Thyroid gland (tissue), 4 donors: ENCODE data around the gene ANKMY1. TPM values are rescaled to one million over a fixed set of nuclear protein-coding genes. Genes with fewer than 3 reads are reported as not detected.

Source experiments
- microRNA counts, 2 donors: library from miRNA; unstranded; fragments of <30 nt; microRNA quantifications; one replicate each; lab custom pipeline; 2016 to 2017
- microRNA-seq: library from miRNA; unstranded; fragments of <30 nt; microRNA quantifications from one replicate; pipeline ENCODE4, GENCODE V29; 2016
- small RNA-seq: library from RNA; depleted of rRNA; stranded (forward); fragments of <200 nt; gene quantifications from one replicate; pipeline ENCODE3, GENCODE V24; 2016
- total RNA-seq, 4 donors: library from RNA; depleted of rRNA; stranded (reverse); fragments of >200 nt; gene quantifications; one replicate each; pipeline ENCODE4 v1.2.3, GENCODE V29; 2016

The ANKMY1 gene
- total RNA-seq, 4 donors from 2014 or later = 17.4 to 24.7 (median 21.0) TPM

MicroRNA genes within 50 kb of the gene (microRNA counts, 767-probe panel; counts per million panel counts)
- 0 to 650 counts per million in 2 donors for microRNA hsa-miR-149-5p (lab: Ali Mortazavi, UCI)

Small RNAs within 50 kb of the gene (microRNA-seq; reads per million reads assigned to microRNA genes)
- gene MIR149 = 362 reads per million, percentile 67 among the genes with 10 or more reads in this experiment

Small RNAs within 50 kb of the gene (small RNA-seq; reads per million reads assigned to genes)
- 0.85 reads per million for gene MIR149

Other genes starting within 250 kb of the ANKMY1 start
- gene GPC1, start 122.3 kb downstream of the ANKMY1 start, total RNA-seq = 10 to 100 TPM; 14.1 to 35.5 (median 26.8) TPM
- gene DUSP28, start 2.4 kb upstream of the ANKMY1 start, total RNA-seq = 10 to 100 TPM in 1 of 4 donors, 1 to 10 TPM in 3; 6.6 to 12.5 (median 9.2) TPM
- gene RNPEPL1, start 10.5 kb upstream of the ANKMY1 start, total RNA-seq = 10 to 100 TPM; 20.0 to 45.5 (median 37.3) TPM
- 10 to 100 TPM; 19.3 to 25.3 (median 21.7) TPM for gene CAPN10, start 28.7 kb upstream of the ANKMY1 start, total RNA-seq
- gene GPR35, start 67.5 kb upstream of the ANKMY1 start, total RNA-seq = 1 to 10 TPM in 2 of 4 donors, under 1 TPM in 2; 0.29 to 1.7 (median 1.0) TPM
- under 1 TPM in 1 of 4 donors, not detected in 3; 0.13 TPM for gene AQP12B, start 124.9 kb upstream of the ANKMY1 start, total RNA-seq
- not detected for gene AQP12A, start 133.9 kb upstream of the ANKMY1 start, total RNA-seq